Measurements from ENCODE around the gene PLPPR5.
A peak's percentile ranks its signal among the peaks of the same experiment; 100 is the strongest.

PLPPR5 gene

DNA sequence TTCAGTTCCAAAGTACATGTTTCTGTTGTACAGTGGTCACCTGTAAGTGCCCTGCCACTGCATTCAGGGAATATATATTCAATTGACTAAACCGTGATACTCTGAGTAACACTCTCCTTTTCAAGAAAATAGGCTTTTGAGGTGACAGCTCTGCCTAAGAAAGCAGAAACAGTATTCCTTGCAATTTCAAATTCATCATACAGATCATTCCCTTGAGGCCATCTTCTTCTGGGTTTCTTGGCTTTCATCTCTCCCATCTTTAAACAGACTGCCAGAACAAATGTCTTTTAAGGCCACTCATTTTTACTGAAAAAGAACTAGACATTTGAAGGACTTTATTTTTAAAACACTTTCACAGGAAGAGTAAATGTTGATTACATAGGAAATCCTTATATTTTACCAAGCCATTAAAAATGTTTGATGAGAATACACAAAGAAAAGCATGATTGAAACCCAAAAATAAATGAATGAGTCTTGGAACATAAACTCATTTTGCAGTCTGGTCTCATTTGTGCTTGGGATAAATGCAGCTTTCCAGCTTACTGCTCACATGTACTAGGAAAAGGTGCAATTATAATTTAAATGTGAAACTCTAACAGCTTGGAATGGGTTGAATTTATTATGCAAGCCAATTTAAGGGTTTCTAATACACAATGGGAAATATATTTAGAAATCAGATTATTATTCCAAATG is 34.7 kb downstream of the PLPPR5 start:
- no peak for DNase-seq (ENCODE audit: low spot score)

DNA sequence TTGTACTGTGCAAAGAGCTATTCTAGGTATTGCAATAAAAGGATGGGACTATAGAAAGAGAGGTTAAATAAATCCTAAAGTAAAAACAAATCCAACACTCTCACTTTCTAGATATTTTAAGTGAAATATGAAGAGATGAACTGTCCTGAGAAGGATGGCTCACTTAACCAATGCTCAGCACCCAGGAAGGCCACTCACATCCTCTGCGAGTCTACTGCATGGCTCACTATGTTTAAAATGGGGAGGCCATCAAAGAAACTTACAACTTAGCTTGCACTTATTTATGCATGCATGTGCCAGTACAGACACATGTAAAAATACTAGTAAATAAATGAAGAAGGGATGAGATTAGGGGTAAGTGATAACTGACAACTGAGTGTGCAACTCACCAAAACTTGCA is 37.5 kb downstream of the PLPPR5 start:
- no peak for DNase-seq (ENCODE audit: low spot score)

DNA sequence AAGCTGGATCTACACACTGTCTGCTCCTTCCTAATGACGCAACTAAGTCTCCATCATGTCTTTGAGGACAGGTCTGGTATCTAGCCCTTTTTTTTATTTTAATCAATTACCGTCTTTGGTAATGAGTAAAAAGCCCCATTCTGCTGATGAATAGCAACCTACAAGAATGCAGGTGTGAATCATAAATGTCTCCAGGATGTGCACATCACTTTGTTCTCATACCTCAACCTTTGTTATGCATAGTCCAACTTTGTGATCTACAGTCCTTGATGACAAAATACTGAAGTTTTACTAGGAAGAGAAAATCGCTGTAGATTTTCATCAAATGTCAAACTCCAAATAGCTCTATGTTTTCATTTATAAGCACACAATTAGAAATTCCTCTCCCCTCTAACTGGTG is 39.3 kb downstream of the PLPPR5 start:
- no peak for DNase-seq (ENCODE audit: low spot score)

DNA sequence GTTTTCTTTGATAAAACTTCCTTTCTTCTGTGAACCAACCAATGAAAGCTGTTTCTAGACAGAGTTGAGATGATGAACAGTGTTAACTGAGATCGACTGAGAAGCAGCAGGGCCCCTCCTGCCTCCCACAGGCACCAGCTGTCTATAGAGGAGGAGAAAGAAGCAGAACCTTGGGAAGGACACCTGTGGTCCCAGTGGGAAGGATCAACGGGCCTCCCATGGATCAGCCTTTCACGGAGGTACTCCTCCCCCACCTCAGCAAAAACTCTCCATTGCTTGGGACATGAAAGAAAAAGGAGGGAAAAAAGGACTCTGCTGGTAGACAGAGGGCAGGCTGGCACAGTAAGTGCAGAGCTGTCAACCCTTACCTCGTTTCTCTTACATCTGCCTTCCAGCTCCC is 40.5 kb downstream of the PLPPR5 start:
- no peak for DNase-seq (ENCODE audit: low spot score)

DNA sequence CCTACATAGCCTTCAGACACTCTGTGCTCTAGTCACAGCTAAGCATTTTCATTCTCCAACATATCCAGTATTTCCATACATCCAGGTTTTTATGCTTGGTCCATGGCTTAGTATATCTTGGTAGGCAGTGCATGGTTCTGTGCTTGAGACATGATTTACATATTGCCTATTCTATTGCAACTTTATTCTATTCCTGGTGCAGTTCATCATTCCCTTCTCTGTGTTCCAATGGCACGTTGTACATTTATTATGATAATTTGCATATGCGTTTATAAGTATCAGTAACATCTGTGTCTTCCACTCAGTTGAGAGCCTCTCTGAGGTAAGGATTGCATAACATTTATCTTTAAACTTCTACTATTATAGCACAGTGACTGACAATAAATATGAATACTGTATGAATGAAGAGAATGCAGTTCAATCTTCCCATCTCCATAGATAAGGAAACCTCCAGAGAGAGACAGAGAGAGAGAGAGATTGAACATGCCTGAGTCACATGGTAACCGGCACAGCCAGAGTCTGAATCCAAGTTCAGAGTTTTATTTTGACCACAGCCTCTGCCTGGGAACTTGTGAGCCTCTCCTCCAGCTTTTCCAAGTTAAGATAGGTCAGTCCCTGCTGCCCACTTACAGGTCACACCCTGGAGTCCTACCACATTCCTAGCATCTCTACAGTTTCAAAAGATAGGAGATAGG is 41.5 kb downstream of the PLPPR5 start:
- DNase-seq (ENCODE audit: low spot score) = no peak

DNA sequence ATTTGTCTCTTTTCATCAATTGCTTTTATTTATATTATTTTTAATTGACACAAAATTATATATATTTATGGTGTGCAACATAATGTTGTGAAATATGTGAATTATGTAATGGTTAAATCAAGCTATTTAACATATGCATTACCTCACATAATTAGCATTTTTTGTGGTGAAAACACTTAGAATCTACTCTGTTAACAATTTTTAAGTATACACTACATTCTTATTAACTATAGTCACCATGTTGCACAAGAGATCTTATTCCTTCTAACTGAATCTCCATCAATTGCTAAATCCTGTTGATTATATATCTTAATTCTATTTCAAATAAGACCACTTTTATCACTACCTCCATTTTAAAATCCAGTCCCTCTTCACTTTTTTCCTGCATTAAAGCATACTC is 42.5 kb downstream of the PLPPR5 start:
- DNase-seq (ENCODE audit: low spot score) = no peak

DNA sequence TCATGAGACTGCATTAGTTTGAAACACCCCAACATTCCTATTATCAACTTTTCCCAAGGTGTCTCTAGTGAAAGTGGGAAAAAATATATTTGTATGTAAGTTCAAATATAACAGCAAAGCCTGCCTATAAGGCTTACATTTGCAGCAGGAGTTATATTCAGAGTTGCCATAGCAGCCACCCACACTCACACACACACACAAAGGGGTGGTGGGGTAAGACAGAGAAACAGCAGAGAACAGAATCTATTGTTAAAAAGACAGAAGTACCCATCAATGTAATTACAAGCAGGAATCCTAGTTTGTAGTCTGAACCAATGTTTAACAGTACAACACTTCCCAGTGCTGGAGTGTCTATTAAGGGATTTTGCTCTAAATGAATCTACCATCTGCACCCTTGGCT is 55.0 kb downstream of the PLPPR5 start:
- no peak for DNase-seq (ENCODE audit: low spot score)

DNA sequence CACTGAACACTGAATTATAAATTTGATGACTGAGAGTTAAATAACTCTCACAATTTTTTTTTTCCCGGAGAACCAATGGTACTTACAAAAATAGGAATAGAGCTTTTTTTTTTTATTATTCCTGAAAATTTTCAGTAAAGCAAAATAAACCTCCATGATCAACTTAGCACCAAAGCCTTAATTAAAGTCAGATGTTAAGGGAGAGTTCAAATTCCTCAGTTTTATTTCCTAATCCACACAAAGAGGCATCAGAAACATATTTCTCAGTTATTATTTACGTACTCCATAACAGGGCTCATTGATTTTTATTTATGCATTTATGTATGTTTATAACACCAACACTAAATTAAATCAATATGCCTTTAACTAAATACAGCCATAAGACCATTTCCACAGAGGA is 55.5 kb downstream of the PLPPR5 start:
- DNase-seq (ENCODE audit: low spot score) = no peak

DNA sequence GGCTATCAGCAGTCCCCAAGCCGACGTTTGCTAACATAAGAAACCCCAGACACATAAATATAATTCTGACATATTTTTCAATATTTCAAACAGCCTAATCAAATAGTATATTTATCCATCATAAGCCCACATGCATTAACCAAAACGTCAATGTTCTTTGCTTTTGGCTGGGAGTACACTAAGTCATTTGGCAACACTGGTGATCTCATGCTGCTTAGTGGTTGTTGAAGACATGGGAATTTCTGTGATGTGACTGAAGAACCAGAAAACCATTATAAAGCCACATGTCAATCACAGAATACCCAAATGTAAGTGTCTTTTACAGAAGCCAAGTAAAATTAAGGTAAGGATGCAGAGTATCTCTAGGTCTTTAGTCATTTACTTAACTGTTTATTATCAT is 57.6 kb downstream of the PLPPR5 start:
- DNase-seq (ENCODE audit: low spot score) = no peak

DNA sequence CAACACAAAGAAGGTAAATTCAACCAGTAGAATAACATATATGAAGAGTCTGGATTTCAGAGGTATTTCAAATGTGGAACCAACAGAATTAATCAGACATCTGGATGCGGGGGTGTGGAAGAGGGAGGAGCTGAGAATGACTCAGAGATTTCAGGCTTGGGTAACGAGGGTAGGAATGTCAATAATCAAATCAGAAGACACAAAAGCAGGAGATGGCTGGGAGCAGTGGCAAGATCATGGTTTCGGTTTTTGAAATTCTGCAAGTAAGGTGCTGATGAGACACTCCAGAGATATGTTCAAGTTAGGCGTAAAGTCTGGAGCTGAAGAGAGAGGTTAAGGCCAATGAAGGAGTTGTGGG is 64.0 kb downstream of the PLPPR5 start:
- no peak for DNase-seq (ENCODE audit: low spot score)

DNA sequence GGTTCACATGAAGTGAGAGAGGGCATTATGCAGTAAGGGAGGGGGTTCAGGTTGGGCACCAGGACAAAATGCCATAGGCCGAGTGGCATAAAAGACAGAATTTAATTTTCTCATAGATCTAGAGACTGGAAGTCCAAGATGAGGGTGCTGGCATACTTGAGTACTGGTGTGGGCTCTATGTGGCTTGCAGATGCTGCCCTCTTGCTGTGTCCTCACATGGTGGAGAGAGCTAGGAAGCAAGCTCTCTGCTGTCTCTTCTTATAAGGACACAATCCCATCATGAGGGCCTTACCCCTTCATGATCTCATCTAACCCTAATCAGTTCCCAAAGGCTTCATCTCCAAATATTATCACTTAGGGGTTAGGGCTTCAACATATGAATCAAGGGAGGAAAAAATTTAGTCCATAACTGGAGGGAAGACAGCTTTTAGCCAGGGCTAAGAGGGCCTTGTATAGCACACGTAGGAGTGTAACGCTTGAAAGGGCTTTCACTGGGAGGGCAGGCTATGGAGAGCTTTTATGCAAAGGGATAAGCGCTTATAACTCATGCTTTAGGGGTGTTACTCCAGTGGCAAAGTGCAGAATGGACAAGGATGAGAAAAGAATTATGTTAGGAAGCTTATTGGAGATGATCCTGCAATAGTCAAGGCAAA is 64.5 kb downstream of the PLPPR5 start:
- no peak for DNase-seq (ENCODE audit: low spot score)

DNA sequence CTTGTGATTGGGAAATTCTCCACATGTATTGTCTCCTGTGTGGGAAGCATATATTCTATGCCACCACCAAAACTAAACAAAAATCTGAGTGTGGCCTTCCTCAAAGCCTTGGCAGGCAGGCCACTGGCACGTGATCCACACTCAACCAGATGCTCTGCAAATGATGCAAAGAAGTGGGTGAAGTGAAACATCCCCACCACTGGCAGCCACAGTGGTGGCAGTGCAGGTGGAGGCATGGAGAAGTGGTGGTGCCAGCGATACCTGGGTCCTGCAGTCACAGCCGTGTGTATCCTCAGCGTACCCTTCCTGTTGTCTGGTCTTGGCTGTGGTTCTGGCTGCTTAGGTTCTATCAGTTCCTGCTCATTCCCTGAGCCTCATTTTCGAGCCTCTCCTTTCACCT is 65.2 kb downstream of the PLPPR5 start:
- DNase-seq (ENCODE audit: low spot score) = no peak

DNA sequence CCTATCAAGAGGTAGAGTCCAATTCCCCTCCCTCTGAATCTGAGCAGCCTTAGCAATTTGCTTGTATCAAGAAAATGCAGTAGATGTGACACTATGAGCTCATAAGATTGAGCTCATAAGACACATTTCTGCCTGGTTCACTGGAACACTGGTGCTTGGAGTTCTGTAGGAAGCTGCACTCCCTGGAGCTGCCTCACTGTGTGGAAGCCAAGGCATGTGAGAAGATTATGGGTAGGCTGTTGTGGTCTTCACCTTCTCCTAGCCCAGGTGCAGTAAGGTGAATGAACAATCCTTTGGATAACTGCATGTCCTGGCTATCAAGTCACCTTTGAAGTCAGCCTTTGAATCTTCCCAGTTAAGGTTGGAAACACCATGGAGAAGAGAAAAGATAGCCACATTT is 67.3 kb downstream of the PLPPR5 start:
- DNase-seq (ENCODE audit: low spot score) = no peak

DNA sequence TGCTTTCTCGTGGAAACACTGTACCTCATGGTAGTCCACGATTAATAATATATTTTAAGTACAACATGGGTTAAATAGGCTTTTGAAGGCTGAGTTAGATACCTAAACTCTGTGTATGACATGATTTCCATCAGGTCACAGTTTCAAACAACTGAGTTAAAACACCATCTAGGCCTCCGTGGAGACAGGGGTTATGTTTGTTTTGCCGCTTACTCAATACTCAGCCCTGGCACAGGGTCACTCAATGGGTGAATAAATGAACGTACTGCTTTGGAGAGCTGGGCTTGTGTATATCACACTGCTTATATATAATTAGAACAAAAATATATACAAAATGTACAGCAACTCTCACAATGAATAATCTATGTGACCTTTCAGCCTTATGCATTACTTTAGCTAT is 72.5 kb downstream of the PLPPR5 start:
- DNase-seq (ENCODE audit: low spot score) = peak; percentile 22

DNA sequence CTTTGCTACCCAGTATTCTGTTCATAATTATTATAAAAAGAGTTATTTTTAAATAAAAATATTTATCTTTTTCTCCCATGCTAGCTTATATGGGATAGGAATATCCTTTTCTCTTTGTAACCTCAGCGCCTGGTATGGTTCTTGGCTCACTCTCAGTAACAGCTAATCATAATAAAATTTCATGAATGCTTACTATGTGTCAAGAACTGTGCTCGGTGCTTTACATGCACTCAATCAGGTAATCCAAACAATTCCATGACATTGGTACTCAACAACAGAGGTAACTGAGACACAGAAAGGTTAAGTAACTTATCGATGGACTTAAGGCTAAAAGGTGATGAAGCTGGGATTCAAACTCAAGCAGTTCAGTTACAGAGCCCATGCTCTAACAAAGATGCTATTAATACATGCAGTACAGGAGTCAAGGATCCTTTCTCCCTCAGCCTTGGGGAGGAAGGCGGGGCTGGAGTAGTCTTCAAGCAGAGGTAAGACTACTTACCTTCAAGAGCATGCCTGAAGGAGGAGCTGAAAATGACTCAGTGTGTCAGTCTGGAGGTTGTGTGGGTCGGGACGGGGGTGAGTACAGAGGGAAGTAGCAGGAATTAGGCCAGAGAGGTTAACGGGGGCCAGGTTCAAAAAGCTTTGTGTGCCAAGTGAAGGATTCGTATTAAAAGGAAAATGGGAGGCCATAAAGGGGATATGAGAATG is 73.4 kb downstream of the PLPPR5 start:
- no peak for DNase-seq (ENCODE audit: low spot score)

DNA sequence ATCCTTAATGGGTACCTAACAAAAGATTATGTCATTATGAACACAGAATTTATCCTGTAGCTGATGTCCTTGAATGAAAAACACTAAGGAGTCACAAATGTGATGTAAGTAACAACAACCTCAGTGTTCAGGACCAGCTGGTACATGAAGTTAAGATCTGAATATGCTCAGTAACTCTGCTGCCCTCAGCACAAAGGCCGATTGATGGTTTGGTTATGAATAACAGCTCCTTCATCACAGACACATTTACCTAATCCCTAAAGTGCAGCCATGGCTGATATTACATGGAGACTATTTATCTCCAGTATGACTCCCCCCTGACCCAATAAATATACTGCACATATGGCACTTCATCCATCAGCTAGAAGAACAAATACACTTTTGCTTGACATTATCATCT is 75.2 kb downstream of the PLPPR5 start:
- DNase-seq (ENCODE audit: low spot score) = no peak

DNA sequence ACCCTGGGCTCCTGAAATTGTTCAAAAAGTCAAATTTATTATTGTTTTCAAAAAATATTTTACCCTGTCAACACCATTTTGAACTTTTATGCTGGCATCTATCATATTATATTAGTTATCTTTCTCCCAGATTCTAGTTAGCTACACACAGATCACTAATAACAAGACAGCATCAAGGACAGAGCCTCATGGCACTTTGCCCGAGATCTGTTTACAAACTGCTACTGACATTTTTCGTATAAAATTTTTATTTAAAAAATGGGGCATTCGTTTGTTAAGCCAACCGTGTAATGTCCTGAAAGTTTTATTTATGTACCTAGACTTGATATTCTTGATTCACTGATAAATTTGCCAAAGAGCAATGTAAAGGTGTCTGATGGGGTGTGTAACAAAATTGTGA is 78.1 kb downstream of the PLPPR5 start:
- no peak for DNase-seq (ENCODE audit: low spot score)

DNA sequence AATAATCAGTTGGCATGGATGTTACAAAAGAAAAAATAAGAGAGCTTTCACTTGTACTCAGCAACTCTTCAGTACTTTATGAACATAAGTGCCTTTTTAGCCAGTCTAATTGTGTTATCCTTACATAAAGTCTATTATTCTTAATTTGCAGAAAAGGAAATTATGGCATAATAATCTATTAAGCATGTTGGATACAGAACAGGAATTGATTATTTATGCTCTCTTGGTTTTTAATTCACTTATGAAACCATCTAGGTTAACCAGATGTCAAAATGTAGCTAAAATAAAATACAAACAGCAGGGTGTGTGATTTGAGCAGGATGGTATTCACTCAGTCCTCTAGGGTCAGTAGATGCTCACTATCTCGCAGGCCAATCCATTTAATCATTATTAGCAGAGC is 79.7 kb downstream of the PLPPR5 start:
- DNase-seq (ENCODE audit: low spot score) = no peak

DNA sequence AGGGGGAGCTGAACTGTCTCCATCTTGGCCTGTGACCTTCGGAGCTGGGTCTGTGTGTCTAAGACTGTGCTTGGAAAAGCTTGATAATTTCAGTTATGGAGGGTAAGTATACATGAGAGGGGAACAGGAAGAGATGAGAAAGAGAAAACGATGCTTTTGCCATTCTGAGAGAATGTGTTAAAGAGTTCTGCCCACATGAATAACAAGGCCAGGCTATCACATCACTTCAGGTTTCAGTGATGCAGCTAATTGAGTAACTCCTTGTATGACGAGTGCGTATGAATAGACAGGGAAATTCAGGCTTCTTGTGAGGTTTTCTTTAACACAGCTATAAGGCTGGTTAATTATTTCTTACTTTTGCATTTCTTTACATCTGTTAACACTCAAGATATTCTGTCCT is 81.0 kb downstream of the PLPPR5 start:
- DNase-seq (ENCODE audit: low spot score) = no peak

DNA sequence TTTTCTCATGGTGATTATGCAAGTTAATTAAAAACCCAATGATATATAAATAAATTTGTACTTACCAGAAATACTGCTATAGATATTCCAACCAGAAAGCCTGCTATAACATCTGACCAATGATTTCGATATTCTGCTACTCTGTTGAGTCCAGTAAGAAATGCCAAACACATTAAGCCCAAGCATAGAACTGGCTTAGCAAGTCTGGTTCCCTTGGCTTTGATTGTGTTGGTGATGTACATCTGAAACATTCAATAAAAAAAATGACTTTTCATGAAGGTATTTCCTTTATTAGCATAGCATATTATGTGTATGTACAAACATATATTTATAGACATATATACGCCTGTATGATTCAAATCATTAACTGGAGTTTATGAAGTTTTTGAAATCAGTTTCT is 82.8 kb downstream of the PLPPR5 start:
- DNase-seq (ENCODE audit: low spot score) = no peak

DNA sequence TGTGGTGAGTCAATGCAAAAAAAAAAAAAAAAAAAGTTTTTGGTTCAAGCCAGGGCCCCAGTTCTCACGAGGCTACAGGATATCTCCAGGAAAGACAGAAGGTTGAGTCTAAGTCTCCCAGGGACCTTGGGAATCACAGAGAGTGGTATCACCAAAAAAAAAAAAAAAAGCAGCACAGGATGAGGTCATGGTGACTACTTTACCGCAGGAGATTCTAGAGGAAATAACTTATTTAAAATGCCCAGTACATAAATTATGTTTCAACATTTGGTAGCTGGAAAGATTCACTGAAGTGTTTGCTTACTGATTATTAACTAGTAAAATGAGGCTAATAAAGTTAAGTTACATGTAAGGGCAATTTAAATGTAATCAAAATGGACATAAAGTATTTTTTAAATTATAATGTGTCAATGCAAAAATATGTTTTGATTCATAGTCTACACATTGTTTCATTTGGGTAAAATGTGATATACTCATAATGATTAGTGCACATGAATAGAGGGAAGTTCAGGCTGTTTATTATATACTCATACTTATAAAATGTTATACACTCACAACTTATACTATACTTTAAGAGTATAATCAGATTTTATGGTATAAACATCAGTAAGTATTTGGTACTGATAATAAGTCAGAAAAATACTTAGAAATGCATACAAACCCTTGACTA is 84.1 kb downstream of the PLPPR5 start:
- no peak for DNase-seq (ENCODE audit: low spot score)

DNA sequence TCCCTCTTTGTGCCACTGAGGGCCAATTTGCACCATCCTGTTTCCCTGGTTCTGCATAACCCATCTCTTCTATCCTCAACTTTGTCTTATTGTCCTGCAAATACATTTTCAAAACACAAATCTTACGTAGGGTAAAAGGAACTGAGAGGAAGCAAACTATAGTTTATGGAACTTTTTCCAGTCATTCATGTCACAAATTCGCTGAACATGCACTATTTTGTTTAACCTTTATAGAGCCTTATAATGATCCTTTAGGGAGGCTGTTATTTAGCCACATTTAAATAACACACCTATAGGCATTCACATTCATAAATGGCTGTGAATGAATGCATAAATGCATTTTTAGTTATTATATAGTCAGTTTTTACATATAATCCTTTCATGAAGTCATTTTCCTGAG is 85.0 kb downstream of the PLPPR5 start:
- DNase-seq (ENCODE audit: low spot score) = no peak

DNA sequence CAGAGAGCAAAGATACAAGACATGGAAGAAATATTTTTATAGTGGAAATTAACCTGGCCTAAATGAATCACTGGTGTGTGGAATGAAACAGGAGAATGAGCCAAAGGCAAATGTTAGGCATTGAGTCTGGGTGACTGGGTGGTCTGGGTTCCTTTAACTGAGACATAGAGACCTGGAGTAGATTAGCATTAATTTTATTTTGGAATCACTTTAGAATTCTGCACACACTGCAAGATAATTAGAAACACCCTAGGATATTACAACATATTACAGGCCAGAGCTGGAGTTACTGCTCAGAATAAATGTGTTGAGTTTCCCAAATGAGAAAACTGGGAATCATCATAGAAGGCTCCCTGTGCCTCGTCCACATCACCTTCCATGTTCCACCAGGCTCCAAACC is 85.5 kb downstream of the PLPPR5 start:
- no peak for DNase-seq (ENCODE audit: low spot score)
